WTC11 (cell line): ENCODE results near the gene CCDC83.

Experiments used
- CTCF ChIP-seq: fragments of 200-600 bp; IDR thresholded peaks from 2 replicates; pipeline ENCODE4 v1.8.0; 2022; ENCODE audit warnings: antibody characterized with exemption
- ELF4 ChIP-seq: sonication (generic); formaldehyde crosslinking; IDR thresholded peaks from 2 replicates; pipeline ENCODE4 v1.8.1; 2022; ENCODE audit warnings: low read depth, mild to moderate bottlenecking, moderate library complexity, missing genetic modification reagents
- JUN ChIP-seq: sonication (generic); formaldehyde crosslinking; IDR thresholded peaks from 2 replicates; pipeline ENCODE4 v1.8.0; 2023; ENCODE audit warnings: mild to moderate bottlenecking, missing genetic modification reagents
- NR3C1 ChIP-seq: sonication (generic); formaldehyde crosslinking; conservative IDR thresholded peaks from 2 replicates; pipeline ENCODE4 v1.8.1; 2023; ENCODE audit warnings: low read depth, mild to moderate bottlenecking, missing genetic modification reagents
- ZNF512 ChIP-seq: sonication (generic); formaldehyde crosslinking; IDR thresholded peaks from 2 replicates; pipeline ENCODE4 v1.8.1; 2022; ENCODE audit warnings: missing genetic modification reagents, borderline replicate concordance

GRCh38 chr11:85866137-85866827, 11.1 kb downstream of the CCDC83 start:
- TF ChIP-seq JUN (CRISPR knock-in tag) = no peak
- no peak for TF ChIP-seq CTCF
- TF ChIP-seq ELF4 (CRISPR knock-in tag) = no peak
- TF ChIP-seq NR3C1 (CRISPR knock-in tag) = no peak
- TF ChIP-seq ZNF512 (CRISPR knock-in tag) = no peak
